Measurements from ENCODE around the gene WWOX. TPM values are rescaled to one million over a fixed set of nuclear protein-coding genes. Genes with fewer than 3 reads are reported as not detected.
A peak's percentile ranks its signal among the peaks of the same experiment; 100 is the strongest.

WWOX gene
- total and polyA plus RNA-seq, 2 of the 13 experiments (the other 11 are each of a cell fraction or from before 2014, with no cell fraction given) = 9.1 to 37.4 TPM

- TF ChIP-seq ZNF280B (CRISPR knock-in tag; IDR thresholded peaks at IDR 0.05; ENCODE audit: borderline replicate concordance) = no peak
- no peak for TF ChIP-seq ZNF18 (CRISPR knock-in tag; IDR thresholded peaks at IDR 0.05; ENCODE audit: insufficient replicate concordance)
- no peak for TF ChIP-seq ZNF879 (CRISPR knock-in tag; IDR thresholded peaks at IDR 0.05)
- TF ChIP-seq IRF9 (CRISPR knock-in tag; IDR thresholded peaks at IDR 0.05; ENCODE audit: borderline replicate concordance) = peak; percentile 25; the same call in 1 of the 2 replicates
- TF ChIP-seq ZNF292 (CRISPR knock-in tag; IDR thresholded peaks at IDR 0.05; ENCODE audit: borderline replicate concordance, low read depth) = peak; percentile 83; the same call in 1 of the 2 replicates
- peak; percentile 92 for TF ChIP-seq HNF4G (IDR thresholded peaks at IDR 0.05; ENCODE audit: borderline replicate concordance, low read depth, low read length)
- peak; percentile 66 for TF ChIP-seq HNF4G (CRISPR knock-in tag; IDR thresholded peaks at IDR 0.05; ENCODE audit: borderline replicate concordance, low read depth)
- 0 out of 2 replicates have a peak, but pooled peaks have one; percentile 45 for TF ChIP-seq ZNF331 (CRISPR knock-in tag; IDR thresholded peaks at IDR 0.05)
- no peak for TF ChIP-seq ZNF747 (CRISPR knock-in tag; IDR thresholded peaks at IDR 0.05; ENCODE audit: borderline replicate concordance)
- TF ChIP-seq ZNF350 (CRISPR knock-in tag; IDR thresholded peaks at IDR 0.05; ENCODE audit: borderline replicate concordance, low read depth) = peak; percentile 80; the same call in 1 of the 2 replicates
- TF ChIP-seq ZNF780A (CRISPR knock-in tag; IDR thresholded peaks at IDR 0.05) = no peak
- no peak for TF ChIP-seq TBP (CRISPR knock-in tag; IDR thresholded peaks at IDR 0.05)
- no peak for TF ChIP-seq ZMAT5 (CRISPR knock-in tag; IDR thresholded peaks at IDR 0.05; ENCODE audit: borderline replicate concordance, low read depth)
- no peak for TF ChIP-seq SP1 (IDR thresholded peaks at IDR 0.05)
- peak; percentile 60; the same call in 1 of the 2 replicates for TF ChIP-seq SP1 (CRISPR knock-in tag; IDR thresholded peaks at IDR 0.05)
- no peak; the same call in 1 of the 2 replicates for TF ChIP-seq RFX3 (CRISPR knock-in tag; IDR thresholded peaks at IDR 0.05)
- TF ChIP-seq JUND (CRISPR knock-in tag; IDR thresholded peaks at IDR 0.05) = 0 out of 2 replicates have a peak, but pooled peaks have one; percentile 30
- no peak for TF ChIP-seq DBP (CRISPR knock-in tag; IDR thresholded peaks at IDR 0.05; ENCODE audit: not compliant biosample characterization)
- TF ChIP-seq KDM5B (CRISPR knock-in tag; IDR thresholded peaks at IDR 0.05; ENCODE audit: borderline replicate concordance) = peak; percentile 51; the same call in 1 of the 2 replicates
- no peak for TF ChIP-seq FOSL1 (CRISPR knock-in tag; IDR thresholded peaks at IDR 0.05; ENCODE audit: borderline replicate concordance)
- no peak for TF ChIP-seq ZNF800 (CRISPR knock-in tag; IDR thresholded peaks at IDR 0.05)
These were observed 406.3 kb downstream of the WWOX start (continued) for GRCh38 chr16:78505544-78506366.
